SH-SY5Y (cell line): ENCODE results near the gene ATIC.

Source experiments
- GATA2 ChIP-seq: IDR thresholded peaks from 2 replicates; pipeline ENCODE4 v1.6.1; 2011; ENCODE audit warnings: mild to moderate bottlenecking, low read depth, low read length
- GATA3 ChIP-seq: IDR thresholded peaks from 2 replicates; pipeline ENCODE4 v1.6.1; 2011; ENCODE audit warnings: low read depth, mild to moderate bottlenecking, low read length, moderate library complexity

DNA sequence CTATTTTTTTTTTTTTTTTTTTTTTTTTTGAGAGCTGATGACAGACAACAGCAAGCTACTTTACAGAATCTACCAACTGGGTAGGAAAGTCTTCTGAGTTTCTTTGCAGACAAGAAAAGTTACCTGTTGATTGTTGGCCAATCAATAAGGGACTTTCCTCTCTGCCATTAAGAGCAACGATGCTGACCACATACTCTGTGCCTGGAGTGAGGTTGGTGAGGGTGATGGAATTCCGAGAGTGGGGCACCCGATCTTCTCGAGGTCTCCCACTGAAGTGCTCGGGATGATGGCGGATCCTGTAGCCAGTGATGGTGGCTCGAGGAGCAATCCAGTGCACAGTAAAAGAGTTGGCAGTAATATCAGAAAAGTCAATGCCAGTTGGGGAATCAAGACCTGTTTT, 74.7 kb downstream of the ATIC start:
- TF ChIP-seq GATA2 (no peak), GATA3 (no peak)
